HepG2 (cell line): ENCODE data around the gene ELOVL2. TPM values are rescaled to one million over a fixed set of nuclear protein-coding genes. Genes with fewer than 3 reads are reported as not detected.
A peak's percentile ranks its signal among the peaks of the same experiment; 100 is the strongest.

ENCODE experiments used
- GABPA ChIP-seq, 2 experiments: IDR thresholded peaks; 2 replicates each; pipeline ENCODE4 v1.6.1; 2011 to 2016; ENCODE audit warnings: low read depth in 2 of 2, low read length in 1 of 2, missing biosample characterization in 1 of 2, missing genetic modification characterization in 1 of 2
- KLF16 ChIP-seq, 2 experiments: sonication (generic) in 1 of 2; formaldehyde crosslinking in 1 of 2; IDR thresholded peaks; 2 replicates each; pipeline versions ENCODE4 v1.6.1 to v1.8.0; 2016 to 2023; ENCODE audit warnings: missing genetic modification reagents in 2 of 2, missing compliant biosample characterization in 1 of 2
- RXRB ChIP-seq: IDR thresholded peaks from 2 replicates; pipeline ENCODE4 v1.6.1; 2016; ENCODE audit warnings: borderline replicate concordance, missing genetic modification reagents, missing compliant biosample characterization
- SALL2 ChIP-seq: sonication (generic); formaldehyde crosslinking; IDR thresholded peaks from 2 replicates; pipeline ENCODE4 v1.8.1; 2023; ENCODE audit warnings: mild to moderate bottlenecking, missing genetic modification reagents, inconsistent platforms
- ZNF256 ChIP-seq: sonication (generic); formaldehyde crosslinking; conservative IDR thresholded peaks from 2 replicates; pipeline ENCODE4 v1.4.0; 2020; ENCODE audit warnings: missing genetic modification reagents
- ZNF274 ChIP-seq: sonication (generic); formaldehyde crosslinking; IDR thresholded peaks from 2 replicates; pipeline ENCODE4 v1.5.1; 2020; ENCODE audit warnings: mild to moderate bottlenecking, missing genetic modification reagents
- polyA plus RNA-seq, 8 experiments: library from polyadenylated mRNA; depleted of rRNA in 3 of 8; stranded (reverse) in 7 of 8; unstranded in 1 of 8; fragments of >200 nt; fragmentation: Illumina TruSeq in 4 of 8; extraction: Trizol in 4 of 8; gene quantifications; 2 replicates each; pipeline versions ENCODE4 v1.2.1 to v1.2.3, GENCODE V29; 2011 to 2016; ENCODE audit warnings: low read depth in 4 of 8, missing spikeins in 1 of 8, mixed read lengths in 1 of 8; ENCODE audit not compliant: insufficient read depth in 1 of 8
- total RNA-seq, 5 experiments: library from RNA; depleted of rRNA; stranded (reverse); fragments of >200 nt; fragmentation: Illumina TruSeq; extraction: Trizol; gene quantifications; 2 replicates each; pipeline ENCODE4 v1.2.3, GENCODE V29; 2016; ENCODE audit warnings: low read depth in 1 of 5
- TF ChIP-seq, protein P1 (sequence below): IDR thresholded peaks from 2 replicates; pipeline ENCODE4 v1.6.1; 2018; ENCODE audit warnings: missing genetic modification reagents, mild to moderate bottlenecking, missing compliant biosample characterization
- TF ChIP-seq, protein P2 (sequence below): sonication (generic); formaldehyde crosslinking; IDR thresholded peaks from 2 replicates; pipeline ENCODE4 v1.4.0; 2020; ENCODE audit warnings: missing genetic modification reagents
- TF ChIP-seq, protein P3 (sequence below): IDR thresholded peaks from 2 replicates; pipeline ENCODE4 v1.6.1; 2016; ENCODE audit warnings: control low read depth
- TF ChIP-seq, protein P4 (sequence below): sonication (generic); formaldehyde crosslinking; IDR thresholded peaks from one replicate; pipeline ENCODE4 v1.5.1; 2020; ENCODE audit warnings: mild to moderate bottlenecking, missing genetic modification reagents; ENCODE audit errors: not compliant biosample characterization

Gene ELOVL2
- total and polyA plus RNA-seq, 2 of the 13 experiments (the other 11 are each of a cell fraction or from before 2014, with no cell fraction given) = 43.6 to 65.4 TPM

DNA sequence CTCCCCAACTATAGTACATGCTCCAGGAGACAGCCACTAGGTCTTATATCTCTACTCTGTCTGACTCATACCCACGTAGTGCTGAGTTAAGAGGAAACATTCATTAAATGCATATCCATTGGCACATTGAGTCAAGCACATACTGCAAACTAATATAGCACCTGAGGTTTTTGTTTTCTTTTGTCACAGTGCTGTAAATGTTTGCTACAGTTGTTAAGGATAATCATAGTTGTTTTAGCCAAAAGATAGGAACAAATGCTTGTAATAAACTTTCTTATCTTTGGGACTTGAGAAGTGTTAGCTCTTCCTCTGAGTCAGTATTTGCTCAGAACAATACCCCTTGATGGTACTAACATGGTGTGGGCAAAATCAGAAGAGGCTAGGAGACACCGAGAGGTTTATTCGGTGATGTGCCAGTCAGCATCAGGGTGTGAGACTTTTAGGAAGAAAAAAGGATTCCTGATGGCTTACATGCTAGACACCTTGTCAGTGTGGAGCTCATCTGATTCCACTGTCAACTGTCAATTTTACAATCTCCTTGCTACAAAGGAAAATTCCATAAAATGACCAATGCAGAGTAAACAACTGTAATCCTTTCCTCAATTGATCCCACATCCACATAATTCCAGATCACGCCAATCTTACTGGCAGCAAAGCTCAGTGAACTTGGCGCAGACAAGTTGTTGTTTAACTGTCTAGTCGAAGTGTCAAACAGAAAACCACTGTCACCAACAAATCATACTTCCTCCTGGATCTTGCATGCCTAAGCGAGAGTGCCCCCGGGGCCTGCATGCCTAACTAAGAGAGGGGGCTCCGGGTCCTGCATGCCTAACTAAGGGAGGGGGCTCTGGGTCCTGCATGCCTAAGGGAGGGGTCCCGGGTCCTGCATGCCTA lies 36.1 kb downstream of the ELOVL2 start (continued):
- TF ChIP-seq, protein P1, sequence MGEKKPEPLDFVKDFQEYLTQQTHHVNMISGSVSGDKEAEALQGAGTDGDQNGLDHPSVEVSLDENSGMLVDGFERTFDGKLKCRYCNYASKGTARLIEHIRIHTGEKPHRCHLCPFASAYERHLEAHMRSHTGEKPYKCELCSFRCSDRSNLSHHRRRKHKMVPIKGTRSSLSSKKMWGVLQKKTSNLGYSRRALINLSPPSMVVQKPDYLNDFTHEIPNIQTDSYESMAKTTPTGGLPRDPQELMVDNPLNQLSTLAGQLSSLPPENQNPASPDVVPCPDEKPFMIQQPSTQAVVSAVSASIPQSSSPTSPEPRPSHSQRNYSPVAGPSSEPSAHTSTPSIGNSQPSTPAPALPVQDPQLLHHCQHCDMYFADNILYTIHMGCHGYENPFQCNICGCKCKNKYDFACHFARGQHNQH (CRISPR knock-in tag) = 0 out of 2 replicates have a peak, but pooled peaks have one; percentile 30
- TF ChIP-seq RXRB (CRISPR knock-in tag) (peak; percentile 64; the same call in 1 of the 2 replicates), ZNF274 (CRISPR knock-in tag) (peak; percentile 74; the same call in 1 of the 2 replicates), GABPA (IDR thresholded peaks at IDR 0.05; ENCODE audit: low read depth, low read length) (no peak), GABPA (CRISPR knock-in tag; IDR thresholded peaks at IDR 0.05; ENCODE audit: low read depth) (0 out of 2 replicates have a peak, but pooled peaks have one; percentile 19), ZNF256 (CRISPR knock-in tag) (no peak), KLF16 (CRISPR knock-in tag; IDR thresholded peaks at IDR 0.05) (peak in 1 of 2 experiments; percentile 47; a peak in 1 of 4 replicates), SALL2 (peak; percentile 45; the same call in 1 of the 2 replicates)
- TF ChIP-seq, protein P2, sequence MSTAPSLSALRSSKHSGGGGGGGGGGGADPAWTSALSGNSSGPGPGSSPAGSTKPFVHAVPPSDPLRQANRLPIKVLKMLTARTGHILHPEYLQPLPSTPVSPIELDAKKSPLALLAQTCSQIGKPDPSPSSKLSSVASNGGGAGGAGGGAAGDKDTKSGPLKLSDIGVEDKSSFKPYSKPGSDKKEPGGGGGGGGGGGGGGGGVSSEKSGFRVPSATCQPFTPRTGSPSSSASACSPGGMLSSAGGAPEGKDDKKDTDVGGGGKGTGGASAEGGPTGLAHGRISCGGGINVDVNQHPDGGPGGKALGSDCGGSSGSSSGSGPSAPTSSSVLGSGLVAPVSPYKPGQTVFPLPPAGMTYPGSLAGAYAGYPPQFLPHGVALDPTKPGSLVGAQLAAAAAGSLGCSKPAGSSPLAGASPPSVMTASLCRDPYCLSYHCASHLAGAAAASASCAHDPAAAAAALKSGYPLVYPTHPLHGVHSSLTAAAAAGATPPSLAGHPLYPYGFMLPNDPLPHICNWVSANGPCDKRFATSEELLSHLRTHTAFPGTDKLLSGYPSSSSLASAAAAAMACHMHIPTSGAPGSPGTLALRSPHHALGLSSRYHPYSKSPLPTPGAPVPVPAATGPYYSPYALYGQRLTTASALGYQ (CRISPR knock-in tag) = peak; percentile 57; the same call in 1 of the 2 replicates
- TF ChIP-seq, protein P3, sequence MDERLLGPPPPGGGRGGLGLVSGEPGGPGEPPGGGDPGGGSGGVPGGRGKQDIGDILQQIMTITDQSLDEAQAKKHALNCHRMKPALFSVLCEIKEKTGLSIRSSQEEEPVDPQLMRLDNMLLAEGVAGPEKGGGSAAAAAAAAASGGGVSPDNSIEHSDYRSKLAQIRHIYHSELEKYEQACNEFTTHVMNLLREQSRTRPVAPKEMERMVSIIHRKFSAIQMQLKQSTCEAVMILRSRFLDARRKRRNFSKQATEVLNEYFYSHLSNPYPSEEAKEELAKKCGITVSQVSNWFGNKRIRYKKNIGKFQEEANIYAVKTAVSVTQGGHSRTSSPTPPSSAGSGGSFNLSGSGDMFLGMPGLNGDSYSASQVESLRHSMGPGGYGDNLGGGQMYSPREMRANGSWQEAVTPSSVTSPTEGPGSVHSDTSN (CRISPR knock-in tag) = peak; percentile 49; the same call in 1 of the 2 replicates
- TF ChIP-seq, protein P4, sequence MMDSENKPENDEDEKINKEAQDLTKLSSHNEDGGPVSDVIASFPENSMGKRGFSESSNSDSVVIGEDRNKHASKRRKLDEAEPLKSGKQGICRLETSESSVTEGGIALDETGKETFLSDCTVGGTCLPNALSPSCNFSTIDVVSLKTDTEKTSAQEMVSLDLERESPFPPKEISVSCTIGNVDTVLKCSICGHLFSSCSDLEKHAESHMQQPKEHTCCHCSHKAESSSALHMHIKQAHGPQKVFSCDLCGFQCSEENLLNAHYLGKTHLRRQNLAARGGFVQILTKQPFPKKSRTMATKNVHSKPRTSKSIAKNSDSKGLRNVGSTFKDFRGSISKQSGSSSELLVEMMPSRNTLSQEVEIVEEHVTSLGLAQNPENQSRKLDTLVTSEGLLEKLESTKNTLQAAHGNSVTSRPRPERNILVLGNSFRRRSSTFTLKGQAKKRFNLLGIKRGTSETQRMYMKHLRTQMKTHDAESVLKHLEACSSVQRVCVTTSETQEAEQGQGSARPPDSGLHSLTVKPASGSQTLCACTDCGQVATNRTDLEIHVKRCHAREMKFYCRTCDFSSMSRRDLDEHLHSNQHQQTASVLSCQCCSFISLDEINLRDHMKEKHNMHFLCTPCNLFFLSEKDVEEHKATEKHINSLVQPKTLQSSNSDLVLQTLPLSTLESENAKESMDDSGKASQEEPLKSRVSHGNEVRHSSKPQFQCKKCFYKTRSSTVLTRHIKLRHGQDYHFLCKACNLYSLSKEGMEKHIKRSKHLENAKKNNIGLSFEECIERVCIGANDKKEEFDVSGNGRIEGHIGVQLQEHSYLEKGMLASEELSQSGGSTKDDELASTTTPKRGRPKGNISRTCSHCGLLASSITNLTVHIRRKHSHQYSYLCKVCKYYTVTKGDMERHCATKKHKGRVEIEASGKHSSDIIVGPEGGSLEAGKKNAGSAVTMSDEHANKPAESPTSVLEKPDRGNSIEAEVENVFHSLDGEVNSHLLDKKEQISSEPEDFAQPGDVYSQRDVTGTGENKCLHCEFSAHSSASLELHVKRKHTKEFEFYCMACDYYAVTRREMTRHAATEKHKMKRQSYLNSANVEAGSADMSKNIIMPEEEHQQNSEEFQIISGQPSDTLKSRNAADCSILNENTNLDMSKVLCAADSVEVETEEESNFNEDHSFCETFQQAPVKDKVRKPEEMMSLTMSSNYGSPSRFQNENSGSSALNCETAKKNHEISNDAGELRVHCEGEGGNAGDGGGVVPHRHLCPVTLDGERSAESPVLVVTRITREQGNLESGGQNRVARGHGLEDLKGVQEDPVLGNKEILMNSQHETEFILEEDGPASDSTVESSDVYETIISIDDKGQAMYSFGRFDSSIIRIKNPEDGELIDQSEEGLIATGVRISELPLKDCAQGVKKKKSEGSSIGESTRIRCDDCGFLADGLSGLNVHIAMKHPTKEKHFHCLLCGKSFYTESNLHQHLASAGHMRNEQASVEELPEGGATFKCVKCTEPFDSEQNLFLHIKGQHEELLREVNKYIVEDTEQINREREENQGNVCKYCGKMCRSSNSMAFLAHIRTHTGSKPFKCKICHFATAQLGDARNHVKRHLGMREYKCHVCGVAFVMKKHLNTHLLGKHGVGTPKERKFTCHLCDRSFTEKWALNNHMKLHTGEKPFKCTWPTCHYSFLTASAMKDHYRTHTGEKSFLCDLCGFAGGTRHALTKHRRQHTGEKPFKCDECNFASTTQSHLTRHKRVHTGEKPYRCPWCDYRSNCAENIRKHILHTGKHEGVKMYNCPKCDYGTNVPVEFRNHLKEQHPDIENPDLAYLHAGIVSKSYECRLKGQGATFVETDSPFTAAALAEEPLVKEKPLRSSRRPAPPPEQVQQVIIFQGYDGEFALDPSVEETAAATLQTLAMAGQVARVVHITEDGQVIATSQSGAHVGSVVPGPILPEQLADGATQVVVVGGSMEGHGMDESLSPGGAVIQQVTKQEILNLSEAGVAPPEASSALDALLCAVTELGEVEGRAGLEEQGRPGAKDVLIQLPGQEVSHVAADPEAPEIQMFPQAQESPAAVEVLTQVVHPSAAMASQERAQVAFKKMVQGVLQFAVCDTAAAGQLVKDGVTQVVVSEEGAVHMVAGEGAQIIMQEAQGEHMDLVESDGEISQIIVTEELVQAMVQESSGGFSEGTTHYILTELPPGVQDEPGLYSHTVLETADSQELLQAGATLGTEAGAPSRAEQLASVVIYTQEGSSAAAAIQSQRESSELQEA (CRISPR knock-in tag) = peak; percentile 46
